ENCODE data around the gene PRKCE. TPM values are rescaled to one million over a fixed set of nuclear protein-coding genes. Genes with fewer than 3 reads are reported as not detected.

The PRKCE gene
- total RNA-seq, 1 experiment from 2014 or later, result 14.8 TPM

DNA sequence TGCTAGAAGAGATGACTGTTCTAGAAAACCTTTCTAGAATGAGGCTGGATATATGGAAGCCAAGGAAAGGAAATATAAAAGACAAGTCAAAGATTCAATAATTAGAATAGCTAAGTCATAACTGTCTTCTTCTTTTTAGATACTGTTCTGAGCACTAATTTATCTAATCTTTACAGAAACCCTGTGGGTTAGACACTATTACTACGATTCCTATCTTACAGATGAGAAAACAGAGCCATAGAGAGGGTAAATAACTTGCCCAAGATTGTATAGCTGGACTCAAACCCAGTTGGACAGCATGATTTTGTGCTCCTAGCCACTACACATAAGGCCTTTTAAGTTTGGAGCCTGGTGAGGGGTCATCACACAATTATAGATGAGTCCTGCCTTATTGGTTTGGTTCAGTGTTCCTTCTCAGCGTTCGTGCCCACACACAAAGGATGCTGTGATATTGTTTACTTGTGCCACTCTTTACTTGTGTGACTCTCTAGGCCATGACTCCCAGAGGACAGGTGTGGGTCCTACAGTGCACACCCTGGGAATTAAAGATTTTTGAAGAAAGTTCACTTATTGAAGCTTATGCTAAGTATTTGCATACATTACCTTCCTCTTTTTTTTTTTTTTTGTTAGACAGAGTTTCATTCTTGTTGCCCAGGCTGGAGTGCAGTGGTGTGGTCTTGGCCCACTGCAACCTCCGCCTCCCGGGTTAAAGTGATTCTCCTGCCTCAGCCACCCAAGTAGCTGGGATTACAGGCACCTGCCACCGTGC, 153.7 kb downstream of the PRKCE start:
- Histone ChIP-seq H3K36me3 (ENCODE audit: control insufficient read depth in 1 of 2, insufficient read depth in 2 of 2, low read length in 2 of 2) (no peaks in the 10 kb centered on the region), H3K9ac (ENCODE audit: low read length) (no peak overlapping the region), H3K27ac (ENCODE audit: low read depth, low read length) (no peak overlapping the region), H3K9me3 (ENCODE audit: control insufficient read depth in 1 of 2, insufficient read depth in 1 of 2, low read depth in 1 of 2, low read length in 2 of 2) (no peaks in the 10 kb centered on the region), H4K20me1 (ENCODE audit: insufficient read depth) (peaks cover 3% of the 10 kb centered on the region; the same call in 1 of the 2 replicates), H3K4me1 (ENCODE audit: control insufficient read depth in 1 of 2, insufficient read depth in 2 of 2, low read length in 2 of 2) (no peaks in the 10 kb centered on the region), H3K27me3 (ENCODE audit: insufficient read depth, low read length) (no peaks in the 10 kb centered on the region), H3K4me3 (replicated peaks in 1 of 2; ENCODE audit: low read depth in 1 of 2, low read length in 2 of 2) (no peak overlapping the region), H3K79me2 (ENCODE audit: insufficient read depth, low read length) (no peaks in the 10 kb centered on the region), H3K4me2 (ENCODE audit: low read length) (no peak overlapping the region), H3K9me2 (ENCODE audit: insufficient read depth) (no peaks in the 10 kb centered on the region), H2AFZ (ENCODE audit: low read depth, low read length, poor library complexity, severe bottlenecking) (no peak overlapping the region)
- ATAC-seq (no peak), DNase-seq (ENCODE audit: low read depth, low spot score) (no peak)
- intact Hi-C loops (cut with micrococcal nuclease), result no loop called here
- ChIA-PET CTCF (no interaction called here), RAD21 (ENCODE audit: low non-redundant PET in 1 of 2, low total read pairs in 2 of 2, uncharacterized antibody in 2 of 2, unreplicated experiment in 2 of 2) (no interaction called here), POLR2A (no interaction called here)
- no peak for TF ChIP-seq CEBPB (IDR thresholded peaks at IDR 0.05; ENCODE audit: low read depth)
- no peak for TF ChIP-seq POLR2AphosphoS5 (IDR thresholded peaks at IDR 0.05; ENCODE audit: low read depth, low read length)
- TF ChIP-seq EGR1 (IDR thresholded peaks at IDR 0.05; ENCODE audit: low read depth), result no peak
- TF ChIP-seq, protein P1, sequence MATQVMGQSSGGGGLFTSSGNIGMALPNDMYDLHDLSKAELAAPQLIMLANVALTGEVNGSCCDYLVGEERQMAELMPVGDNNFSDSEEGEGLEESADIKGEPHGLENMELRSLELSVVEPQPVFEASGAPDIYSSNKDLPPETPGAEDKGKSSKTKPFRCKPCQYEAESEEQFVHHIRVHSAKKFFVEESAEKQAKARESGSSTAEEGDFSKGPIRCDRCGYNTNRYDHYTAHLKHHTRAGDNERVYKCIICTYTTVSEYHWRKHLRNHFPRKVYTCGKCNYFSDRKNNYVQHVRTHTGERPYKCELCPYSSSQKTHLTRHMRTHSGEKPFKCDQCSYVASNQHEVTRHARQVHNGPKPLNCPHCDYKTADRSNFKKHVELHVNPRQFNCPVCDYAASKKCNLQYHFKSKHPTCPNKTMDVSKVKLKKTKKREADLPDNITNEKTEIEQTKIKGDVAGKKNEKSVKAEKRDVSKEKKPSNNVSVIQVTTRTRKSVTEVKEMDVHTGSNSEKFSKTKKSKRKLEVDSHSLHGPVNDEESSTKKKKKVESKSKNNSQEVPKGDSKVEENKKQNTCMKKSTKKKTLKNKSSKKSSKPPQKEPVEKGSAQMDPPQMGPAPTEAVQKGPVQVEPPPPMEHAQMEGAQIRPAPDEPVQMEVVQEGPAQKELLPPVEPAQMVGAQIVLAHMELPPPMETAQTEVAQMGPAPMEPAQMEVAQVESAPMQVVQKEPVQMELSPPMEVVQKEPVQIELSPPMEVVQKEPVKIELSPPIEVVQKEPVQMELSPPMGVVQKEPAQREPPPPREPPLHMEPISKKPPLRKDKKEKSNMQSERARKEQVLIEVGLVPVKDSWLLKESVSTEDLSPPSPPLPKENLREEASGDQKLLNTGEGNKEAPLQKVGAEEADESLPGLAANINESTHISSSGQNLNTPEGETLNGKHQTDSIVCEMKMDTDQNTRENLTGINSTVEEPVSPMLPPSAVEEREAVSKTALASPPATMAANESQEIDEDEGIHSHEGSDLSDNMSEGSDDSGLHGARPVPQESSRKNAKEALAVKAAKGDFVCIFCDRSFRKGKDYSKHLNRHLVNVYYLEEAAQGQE (IDR thresholded peaks at IDR 0.05; ENCODE audit: low read depth), result no peak
- TF ChIP-seq, protein P2, sequence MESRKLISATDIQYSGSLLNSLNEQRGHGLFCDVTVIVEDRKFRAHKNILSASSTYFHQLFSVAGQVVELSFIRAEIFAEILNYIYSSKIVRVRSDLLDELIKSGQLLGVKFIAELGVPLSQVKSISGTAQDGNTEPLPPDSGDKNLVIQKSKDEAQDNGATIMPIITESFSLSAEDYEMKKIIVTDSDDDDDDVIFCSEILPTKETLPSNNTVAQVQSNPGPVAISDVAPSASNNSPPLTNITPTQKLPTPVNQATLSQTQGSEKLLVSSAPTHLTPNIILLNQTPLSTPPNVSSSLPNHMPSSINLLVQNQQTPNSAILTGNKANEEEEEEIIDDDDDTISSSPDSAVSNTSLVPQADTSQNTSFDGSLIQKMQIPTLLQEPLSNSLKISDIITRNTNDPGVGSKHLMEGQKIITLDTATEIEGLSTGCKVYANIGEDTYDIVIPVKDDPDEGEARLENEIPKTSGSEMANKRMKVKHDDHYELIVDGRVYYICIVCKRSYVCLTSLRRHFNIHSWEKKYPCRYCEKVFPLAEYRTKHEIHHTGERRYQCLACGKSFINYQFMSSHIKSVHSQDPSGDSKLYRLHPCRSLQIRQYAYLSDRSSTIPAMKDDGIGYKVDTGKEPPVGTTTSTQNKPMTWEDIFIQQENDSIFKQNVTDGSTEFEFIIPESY (IDR thresholded peaks at IDR 0.05; ENCODE audit: extremely low read depth, insufficient replicate concordance, low read length), result no peak
- no peak for TF ChIP-seq SRF (IDR thresholded peaks at IDR 0.05; ENCODE audit: low read depth)
- no TSS peak for BruUV-seq (replicated peaks)
